Lung (tissue), 12 donors: Measurements from ENCODE around the gene PRKN. TPM values are rescaled to one million over a fixed set of nuclear protein-coding genes. Genes with fewer than 3 reads are reported as not detected.

Source experiments
- ATAC-seq: fragments of 200-7000 bp; cut with Tn5 transposase; one replicate; pipeline ENCODE4 v1.9.1; 2020; ENCODE audit warnings: moderate number of reproducible peaks; ENCODE audit not compliant: insufficient read depth, low FRiP score
- DNase-seq, 3 donors: peaks; one replicate each; pipeline ENCODE4 v3.0.0-alpha.2; 2013 to 2017
- H3K27ac ChIP-seq, 2 donors: one replicate each; pipeline ENCODE4 v1.5.1; 2013; ENCODE audit warnings: mild to moderate bottlenecking in 2 of 2, moderate library complexity in 2 of 2, control low read depth in 1 of 2, inconsistent platforms in 1 of 2, low read depth in 1 of 2, low read length in 1 of 2
- H3K27me3 ChIP-seq, 3 donors: one replicate each; pipeline ENCODE4 v1.5.1; 2013; ENCODE audit warnings: low read length in 2 of 3; ENCODE audit not compliant: control insufficient read depth in 3 of 3, insufficient read depth in 3 of 3
- H3K36me3 ChIP-seq, 4 donors: one replicate each; pipeline ENCODE4 v1.5.1; 2013; ENCODE audit warnings: low read length in 4 of 4, mild to moderate bottlenecking in 1 of 4, moderate library complexity in 1 of 4; ENCODE audit not compliant: control insufficient read depth in 4 of 4, insufficient read depth in 4 of 4
- H3K4me1 ChIP-seq, 5 donors: one replicate each; pipeline ENCODE4 v1.5.1; 2013; ENCODE audit warnings: low read length in 5 of 5, mild to moderate bottlenecking in 2 of 5, moderate library complexity in 1 of 5; ENCODE audit not compliant: control insufficient read depth in 5 of 5, insufficient read depth in 5 of 5
- H3K4me3 ChIP-seq: one replicate; pipeline ENCODE4 v1.5.1; 2013; ENCODE audit warnings: mild to moderate bottlenecking, control low read depth, moderate library complexity
- H3K9ac ChIP-seq, 2 donors: one replicate each; pipeline ENCODE4 v1.5.1; 2013; ENCODE audit warnings: low read length in 2 of 2, control low read depth in 1 of 2; ENCODE audit not compliant: insufficient read depth in 1 of 2
- H3K9me3 ChIP-seq, 4 donors: one replicate each; pipeline ENCODE4 v1.5.1; 2013; ENCODE audit warnings: low read length in 3 of 4, mild to moderate bottlenecking in 1 of 4, moderate library complexity in 1 of 4; ENCODE audit not compliant: control insufficient read depth in 4 of 4, insufficient read depth in 3 of 4
- WGBS, 2 donors: extraction: QIAGEN DNeasy Blood & Tissue Kit; methylation state at CpG; one replicate each; pipeline ENCODE4 v1.1.7; 2013; 5-methylcytosine and 5-hydroxymethylcytosine counted together
- polyA plus RNA-seq, 2 donors: library from polyadenylated mRNA; stranded (reverse); fragments of 200-250 nt; gene quantifications; one replicate each; pipeline ENCODE4 v1.2.1, GENCODE V29; 2013
- total RNA-seq, 2 donors: library from RNA; depleted of rRNA in 1 of 2; stranded (reverse); fragments of >200 nt in 1 of 2; gene quantifications; one replicate each; pipeline ENCODE4 v1.2.1, GENCODE V29; 2014 to 2021
- TF ChIP-seq, protein P1 (sequence below): IDR thresholded peaks from 2 replicates; pipeline ENCODE4 v1.5.1; 2012; ENCODE audit warnings: mild to moderate bottlenecking; ENCODE audit errors: control extremely low read depth, extremely low read depth
- donor health status: control.
- donor health status: control.
- donor health status: Bipolar disorder and iron deficiency.
- donor health status: healthy.
- donor health status: DM: yes; HTN: yes; CAD: no.

Gene PRKN
- total and polyA plus RNA-seq, 4 donors, result 0.27 to 11.2 (median 3.1) TPM

DNA sequence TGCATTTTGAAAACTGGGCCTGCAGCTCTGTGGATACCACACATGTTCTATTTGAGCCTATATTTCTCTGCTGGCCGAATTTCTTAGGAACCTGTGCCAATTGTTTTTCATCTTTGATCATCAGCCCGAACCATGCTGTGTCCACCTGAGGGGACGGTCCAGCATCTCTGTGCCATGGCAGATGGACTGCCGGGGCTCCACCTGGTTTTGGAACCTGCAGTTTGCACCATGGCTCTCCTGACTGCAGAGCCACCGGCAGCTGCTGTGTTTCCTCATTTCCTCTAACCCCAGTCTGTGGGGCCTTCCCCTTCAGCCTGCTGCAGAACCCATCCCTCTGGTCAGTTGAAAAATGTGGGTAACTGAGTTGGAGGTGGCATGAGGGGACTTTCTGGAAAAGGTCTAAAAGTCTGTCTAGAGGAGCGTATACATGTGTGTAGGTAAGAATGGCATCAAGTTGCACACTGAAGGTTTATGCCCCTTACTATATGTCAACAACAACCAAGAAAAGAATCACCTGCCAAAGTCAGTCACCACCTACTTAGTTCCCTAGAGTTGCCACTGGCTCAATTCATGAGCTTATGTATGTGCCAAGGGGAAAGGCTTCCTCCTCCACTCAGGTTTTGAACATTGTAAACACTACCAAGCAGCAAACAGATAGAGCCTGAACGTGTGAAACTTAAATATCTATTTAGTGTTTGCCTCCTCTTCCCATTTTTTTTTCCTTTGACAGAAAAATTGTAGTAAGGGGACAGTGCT lies 548.2 kb downstream of the PRKN start:
- H3K36me3 ChIP-seq, result no peaks in the 10 kb centered on the region
- no peaks in the 10 kb centered on the region for H3K9me3 ChIP-seq
- 53 to 60% methylated on average over 7 of the region's 7 CpGs for WGBS, 2 donors
- H3K4me3 ChIP-seq, result no peak overlapping the region
- no peak overlapping the region for H3K9ac ChIP-seq
- TF ChIP-seq, protein P1, sequence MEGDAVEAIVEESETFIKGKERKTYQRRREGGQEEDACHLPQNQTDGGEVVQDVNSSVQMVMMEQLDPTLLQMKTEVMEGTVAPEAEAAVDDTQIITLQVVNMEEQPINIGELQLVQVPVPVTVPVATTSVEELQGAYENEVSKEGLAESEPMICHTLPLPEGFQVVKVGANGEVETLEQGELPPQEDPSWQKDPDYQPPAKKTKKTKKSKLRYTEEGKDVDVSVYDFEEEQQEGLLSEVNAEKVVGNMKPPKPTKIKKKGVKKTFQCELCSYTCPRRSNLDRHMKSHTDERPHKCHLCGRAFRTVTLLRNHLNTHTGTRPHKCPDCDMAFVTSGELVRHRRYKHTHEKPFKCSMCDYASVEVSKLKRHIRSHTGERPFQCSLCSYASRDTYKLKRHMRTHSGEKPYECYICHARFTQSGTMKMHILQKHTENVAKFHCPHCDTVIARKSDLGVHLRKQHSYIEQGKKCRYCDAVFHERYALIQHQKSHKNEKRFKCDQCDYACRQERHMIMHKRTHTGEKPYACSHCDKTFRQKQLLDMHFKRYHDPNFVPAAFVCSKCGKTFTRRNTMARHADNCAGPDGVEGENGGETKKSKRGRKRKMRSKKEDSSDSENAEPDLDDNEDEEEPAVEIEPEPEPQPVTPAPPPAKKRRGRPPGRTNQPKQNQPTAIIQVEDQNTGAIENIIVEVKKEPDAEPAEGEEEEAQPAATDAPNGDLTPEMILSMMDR, result no peak
- H3K27me3 ChIP-seq, result no peaks in the 10 kb centered on the region
- no peak overlapping the region for H3K27ac ChIP-seq
- DNase-seq (no peak), ATAC-seq (no peak)
- peaks cover 0 to 4% (median 0%) of the 10 kb centered on the region in 5 donors for H3K4me1 ChIP-seq

- Histone ChIP-seq H3K4me3 (no peak overlapping the region), H3K9ac (no peak overlapping the region), H3K36me3 (no peaks in the 10 kb centered on the region), H3K4me1 (peaks cover 0 to 4% (median 0%) of the 10 kb centered on the region in 5 donors), H3K9me3 (no peaks in the 10 kb centered on the region), H3K27ac (no peak overlapping the region), H3K27me3 (no peaks in the 10 kb centered on the region)
- ATAC-seq (no peak), DNase-seq (no peak)
- TF ChIP-seq, protein P1, result no peak
- 90 to 93% methylated on average over 8 of the region's 8 CpGs for WGBS, 2 donors
Observed at GRCh38 chr6:162178666-162179065, 548.9 kb downstream of the PRKN start.

DNA sequence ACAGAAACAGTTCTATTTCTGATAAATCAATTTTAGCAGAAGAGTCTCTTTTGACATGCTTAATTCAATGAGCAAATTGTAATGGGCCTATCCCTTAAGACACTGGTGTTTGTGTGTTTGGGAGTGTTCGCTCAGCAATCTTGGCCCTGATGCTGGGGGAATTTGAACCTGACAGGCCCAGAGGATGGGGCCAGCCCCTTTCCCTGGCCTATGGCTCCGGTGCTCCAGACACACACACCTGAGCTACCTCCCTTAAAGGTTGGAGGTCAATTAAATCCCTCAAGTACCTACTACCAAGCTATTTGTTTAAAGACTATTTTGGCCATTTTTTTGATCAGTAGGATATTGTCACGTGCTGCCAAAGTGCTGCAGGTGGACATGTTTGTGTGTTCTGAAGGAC lies 549.3 kb downstream of the PRKN start:
- Histone ChIP-seq H3K27ac (no peak overlapping the region), H3K27me3 (no peaks in the 10 kb centered on the region), H3K9me3 (no peaks in the 10 kb centered on the region), H3K4me3 (no peak overlapping the region), H3K9ac (no peak overlapping the region), H3K4me1 (peaks cover 0 to 4% (median 0%) of the 10 kb centered on the region in 5 donors), H3K36me3 (no peaks in the 10 kb centered on the region)
- DNase-seq (no peak), ATAC-seq (no peak)
- TF ChIP-seq, protein P1, result no peak
- WGBS, 2 donors, result 90 to 92% methylated on average over 3 of the region's 3 CpGs

GRCh38 chr6:162177746-162178145 lies 549.8 kb downstream of the PRKN start:
- H3K36me3 ChIP-seq, result no peaks in the 10 kb centered on the region
- H3K4me1 ChIP-seq, result peaks cover 0 to 4% (median 0%) of the 10 kb centered on the region in 5 donors
- 54 to 72% methylated on average over 4 of the region's 4 CpGs for WGBS, 2 donors
- no peaks in the 10 kb centered on the region for H3K27me3 ChIP-seq
- H3K9ac ChIP-seq, result no peak overlapping the region
- ATAC-seq (no peak), DNase-seq (peak; percentile 21 to 69 (median 36))
- TF ChIP-seq, protein P1, result no peak
- peak overlapping the region in 1 of 2 donors; percentile 6 for H3K27ac ChIP-seq
- H3K9me3 ChIP-seq, result no peaks in the 10 kb centered on the region
- H3K4me3 ChIP-seq, result no peak overlapping the region
